ENCODE measurements around the gene GOLGA8R. TPM values are rescaled to one million over a fixed set of nuclear protein-coding genes. Genes with fewer than 3 reads are reported as not detected.
A peak's percentile ranks its signal among the peaks of the same experiment; 100 is the strongest.
"Not testable (repeated sequence)": the region's sequence is repeated elsewhere in the genome, so short reads cannot be mapped to it uniquely, and the experiment has no call there.

GOLGA8R gene, protein sequence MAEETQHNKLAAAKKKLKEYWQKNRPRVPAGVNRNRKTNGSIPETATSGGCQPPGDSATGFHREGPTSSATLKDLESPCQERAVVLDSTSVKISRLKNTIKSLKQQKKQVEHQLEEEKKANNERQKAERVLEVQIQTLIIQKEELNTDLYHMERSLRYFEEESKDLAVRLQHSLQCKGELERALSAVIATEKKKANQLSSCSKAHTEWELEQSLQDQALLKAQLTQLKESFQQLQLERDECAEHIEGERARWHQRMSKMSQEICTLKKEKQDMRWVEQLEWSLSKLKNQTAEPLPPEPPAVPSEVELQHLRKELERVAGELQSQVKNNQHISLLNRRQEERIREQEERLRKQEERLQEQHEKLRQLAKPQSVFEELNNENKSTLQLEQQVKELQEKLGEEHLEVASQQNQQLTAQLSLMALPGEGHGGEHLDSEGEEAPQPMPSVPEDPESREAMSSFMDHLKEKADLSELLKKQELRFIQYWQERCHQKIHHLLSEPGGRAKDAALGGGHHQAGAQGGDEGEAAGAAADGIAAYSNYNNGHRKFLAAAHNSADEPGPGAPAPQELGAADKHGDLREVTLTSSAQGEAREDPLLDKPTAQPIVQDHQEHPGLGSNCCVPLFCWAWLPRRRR
- total RNA-seq, result 0.58 and 0.82 TPM in 2 replicates
- long read RNA-seq, result 0 reads

DNA sequence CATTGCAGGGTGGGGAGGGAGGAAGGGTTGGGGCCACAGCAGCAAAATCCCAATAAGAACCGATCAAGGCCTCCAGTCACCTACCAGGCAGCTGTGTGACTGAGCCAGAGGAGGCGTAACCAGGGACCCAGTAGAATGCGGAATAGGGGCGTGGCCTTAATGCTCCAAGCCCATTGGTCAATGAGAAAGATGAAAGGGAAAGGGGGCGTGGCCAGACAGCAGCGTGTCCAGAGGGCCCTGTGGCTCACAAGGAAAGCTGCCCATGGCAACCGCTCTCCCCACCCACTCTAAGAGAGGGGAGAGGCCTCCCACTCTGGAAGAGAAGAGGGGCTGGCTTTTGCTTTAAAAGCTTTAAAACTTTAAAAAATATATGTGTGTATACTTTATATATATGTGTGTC is at the start of gene GOLGA8R:
Gene GOLGA8R (minus strand): TSS at position 101 of the 400 bp plus-strand sequence. CDS start 98 bp downstream, at position 3.
- not testable (repeated sequence) for H3K9me3 Mint-ChIP-seq; H3K27me3 Mint-ChIP-seq (ENCODE audit: low read depth); DNase-seq (ENCODE audit: low read depth, low spot score); H3K4me1 Mint-ChIP-seq; H3K36me3 Mint-ChIP-seq (ENCODE audit: low read depth); H3K4me3 Mint-ChIP-seq; H3K27ac Mint-ChIP-seq (ENCODE audit: unreplicated experiment)

DNA sequence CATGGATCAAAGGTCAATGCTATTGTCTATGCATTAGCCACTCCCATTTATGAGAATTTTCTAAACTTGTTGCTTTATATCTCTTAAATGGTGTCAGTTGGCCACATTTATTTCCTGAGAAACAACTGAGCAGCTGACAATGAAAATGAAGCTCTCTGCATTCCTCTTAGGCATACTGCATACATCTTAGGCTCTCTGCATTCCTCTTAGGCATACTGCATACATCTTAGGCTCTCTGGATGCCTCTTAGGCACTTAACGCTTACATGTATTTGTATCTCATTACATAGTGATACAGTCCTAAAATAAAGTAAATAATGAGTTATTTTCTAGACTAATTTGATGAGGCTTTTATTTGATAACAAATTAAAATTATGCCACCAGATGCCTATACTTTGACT is 49.8 kb upstream of the GOLGA8R start:
- not testable (repeated sequence) for H3K4me1 Mint-ChIP-seq; DNase-seq (ENCODE audit: low read depth, low spot score); H3K4me3 Mint-ChIP-seq; H3K27me3 Mint-ChIP-seq (ENCODE audit: low read depth); H3K36me3 Mint-ChIP-seq (ENCODE audit: low read depth); H3K9me3 Mint-ChIP-seq; H3K27ac Mint-ChIP-seq (ENCODE audit: unreplicated experiment)

DNA sequence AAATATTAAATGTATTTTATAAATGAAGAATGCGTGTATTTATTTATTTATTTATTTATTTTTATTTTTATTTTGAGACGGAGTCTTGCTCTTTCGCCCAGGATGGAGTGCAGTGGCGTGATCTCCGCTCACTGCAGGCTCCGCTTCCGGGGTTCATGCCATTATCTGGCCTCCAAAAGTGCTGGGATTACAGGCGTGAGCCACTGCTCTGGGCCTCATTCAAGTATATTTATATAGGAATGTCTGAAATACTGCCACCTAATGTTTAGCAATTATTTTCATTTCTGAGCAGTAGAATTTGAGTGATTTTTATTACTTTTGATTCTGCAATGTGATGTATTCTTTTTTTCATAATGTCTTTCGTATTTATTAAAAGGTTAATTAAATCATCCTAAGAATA is 48.1 kb upstream of the GOLGA8R start:
- DNase-seq (ENCODE audit: low read depth, low spot score); H3K9me3 Mint-ChIP-seq; H3K4me1 Mint-ChIP-seq; H3K36me3 Mint-ChIP-seq (ENCODE audit: low read depth); H3K27ac Mint-ChIP-seq (ENCODE audit: unreplicated experiment); H3K4me3 Mint-ChIP-seq; H3K27me3 Mint-ChIP-seq (ENCODE audit: low read depth): not testable (repeated sequence)

DNA sequence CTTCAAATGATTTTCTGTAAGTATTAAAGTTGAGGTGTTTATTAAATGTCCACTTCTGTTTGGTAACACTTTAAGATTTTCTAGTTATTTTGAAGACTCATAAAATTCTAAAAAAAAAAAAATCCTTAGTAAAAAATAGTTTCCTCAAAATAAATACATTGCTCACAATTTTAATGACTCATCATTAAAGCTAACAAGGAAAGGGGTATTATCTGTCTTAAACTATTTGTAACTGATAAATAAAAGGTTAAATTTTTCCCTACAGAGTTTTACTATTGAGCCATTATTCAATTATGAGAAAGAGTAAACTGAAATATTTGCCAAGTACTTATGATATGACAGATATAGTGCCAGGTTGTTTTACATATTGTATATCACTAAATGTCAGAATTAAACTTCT is 38.6 kb upstream of the GOLGA8R start:
- not testable (repeated sequence) for H3K4me3 Mint-ChIP-seq; H3K27me3 Mint-ChIP-seq (ENCODE audit: low read depth); DNase-seq (ENCODE audit: low read depth, low spot score); H3K9me3 Mint-ChIP-seq; H3K27ac Mint-ChIP-seq (ENCODE audit: unreplicated experiment); H3K4me1 Mint-ChIP-seq; H3K36me3 Mint-ChIP-seq (ENCODE audit: low read depth)

DNA sequence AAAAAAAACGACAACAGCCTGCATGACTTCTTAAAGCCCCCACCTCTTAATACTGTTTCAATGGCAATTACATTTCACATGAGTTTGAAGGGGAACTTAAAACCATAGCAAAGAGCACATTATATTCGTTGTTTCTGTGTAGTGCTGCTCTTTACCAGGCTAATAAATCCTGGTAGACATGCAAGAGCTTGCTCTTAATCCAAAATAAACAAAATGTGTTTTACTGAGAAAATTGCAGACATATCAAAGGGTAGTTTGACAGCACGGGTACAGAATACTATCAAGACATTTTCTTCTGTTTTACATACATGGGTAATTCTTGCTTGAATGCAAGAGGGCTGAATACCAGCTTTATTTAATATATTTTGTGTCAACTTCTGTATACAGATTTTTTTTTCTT is 24.3 kb upstream of the GOLGA8R start:
- DNase-seq (ENCODE audit: low read depth, low spot score); H3K4me1 Mint-ChIP-seq; H3K9me3 Mint-ChIP-seq; H3K27ac Mint-ChIP-seq (ENCODE audit: unreplicated experiment); H3K27me3 Mint-ChIP-seq (ENCODE audit: low read depth); H3K4me3 Mint-ChIP-seq; H3K36me3 Mint-ChIP-seq (ENCODE audit: low read depth): not testable (repeated sequence)

DNA sequence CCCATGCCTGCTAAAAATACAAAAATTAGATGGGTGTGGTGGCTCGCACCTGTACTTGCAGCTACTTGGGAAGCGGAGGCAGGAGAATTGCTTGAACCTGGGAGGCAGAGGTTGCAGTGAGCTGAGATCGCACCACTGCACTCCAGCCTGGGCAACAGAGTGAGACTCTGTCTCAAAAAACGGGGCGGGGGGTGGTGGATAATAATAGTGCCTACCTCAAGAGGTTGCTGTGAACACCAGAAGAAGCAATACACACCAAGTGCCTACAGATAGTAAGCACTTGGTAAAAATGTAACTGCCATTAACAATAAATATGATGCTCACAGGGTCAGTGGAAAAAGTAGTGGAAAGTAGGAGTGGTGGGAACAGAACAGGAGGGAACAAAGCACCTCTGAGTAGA is 21.8 kb upstream of the GOLGA8R start:
- not testable (repeated sequence) for H3K4me1 Mint-ChIP-seq; H3K36me3 Mint-ChIP-seq (ENCODE audit: low read depth); H3K4me3 Mint-ChIP-seq; H3K27me3 Mint-ChIP-seq (ENCODE audit: low read depth); H3K9me3 Mint-ChIP-seq; DNase-seq (ENCODE audit: low read depth, low spot score); H3K27ac Mint-ChIP-seq (ENCODE audit: unreplicated experiment)

DNA sequence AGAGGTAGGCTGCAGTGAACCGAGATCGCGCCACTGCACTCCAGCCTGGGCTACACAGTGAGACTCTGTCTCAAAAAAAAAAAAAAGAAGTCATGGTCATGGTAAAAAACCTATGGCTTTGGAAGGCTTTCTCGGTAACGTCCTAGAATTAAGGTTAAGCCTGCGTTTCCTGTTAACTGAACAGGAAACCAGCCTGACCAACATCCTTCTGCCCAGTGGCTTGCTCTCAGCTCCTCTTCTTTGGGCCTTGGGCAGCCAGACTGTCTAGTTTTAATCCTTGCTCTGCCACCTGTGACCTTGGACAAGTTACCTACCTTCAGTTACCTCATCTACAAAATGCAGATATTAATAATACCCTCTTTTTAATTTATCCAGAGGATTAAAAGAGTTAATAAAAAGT is 6.7 kb upstream of the GOLGA8R start:
- H3K4me1 Mint-ChIP-seq; H3K4me3 Mint-ChIP-seq; H3K9me3 Mint-ChIP-seq; H3K27me3 Mint-ChIP-seq (ENCODE audit: low read depth); H3K27ac Mint-ChIP-seq (ENCODE audit: unreplicated experiment); H3K36me3 Mint-ChIP-seq (ENCODE audit: low read depth); DNase-seq (ENCODE audit: low read depth, low spot score): not testable (repeated sequence)

DNA sequence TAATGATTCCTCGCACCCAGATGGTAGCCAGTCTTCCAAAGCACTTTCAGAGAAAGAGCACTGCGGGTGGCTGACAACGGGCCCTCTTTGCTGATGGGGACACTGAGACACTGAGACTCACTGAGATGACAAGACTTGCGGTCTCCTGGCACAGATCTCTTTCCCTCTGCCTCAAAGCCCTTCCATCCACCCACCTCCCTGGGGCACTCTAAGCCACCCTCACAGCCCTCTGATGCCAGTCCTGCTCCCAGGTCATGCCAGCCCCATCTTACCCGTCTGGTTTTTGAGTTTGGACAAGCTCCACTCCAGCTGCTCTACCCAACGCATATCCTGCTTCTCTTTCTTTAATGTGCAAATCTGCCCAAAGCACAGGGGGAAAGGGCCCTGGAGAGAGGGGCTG is 6.4 kb downstream of the GOLGA8R start:
- not testable (repeated sequence) for DNase-seq (ENCODE audit: low read depth, low spot score)

DNA sequence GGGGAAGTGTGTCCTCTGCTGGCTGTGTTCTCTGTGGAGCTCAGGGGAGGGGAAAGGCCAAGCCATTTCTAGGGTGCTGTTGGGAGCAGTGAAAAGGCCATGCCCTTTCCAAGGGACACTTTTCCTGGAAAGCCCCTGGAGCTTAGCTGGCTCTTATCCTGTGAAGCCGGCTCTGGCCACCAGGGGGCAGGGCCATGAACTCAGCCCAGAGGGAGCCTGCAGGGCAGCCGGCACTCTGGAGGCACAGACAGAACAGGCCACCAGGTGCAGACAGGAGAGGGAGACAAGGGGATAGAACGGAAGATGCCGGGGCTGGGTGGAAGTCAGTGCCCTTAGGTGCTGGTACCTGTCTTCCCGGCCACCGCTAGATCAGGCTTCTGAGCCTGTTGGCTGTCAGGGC is 15.1 kb downstream of the GOLGA8R start:
- H3K4me1 Mint-ChIP-seq; H3K27ac Mint-ChIP-seq (ENCODE audit: unreplicated experiment); H3K4me3 Mint-ChIP-seq; H3K36me3 Mint-ChIP-seq (ENCODE audit: low read depth); H3K9me3 Mint-ChIP-seq; H3K27me3 Mint-ChIP-seq (ENCODE audit: low read depth): not testable (repeated sequence)
- peak; percentile 65 for DNase-seq (ENCODE audit: low read depth, low spot score)
- TF ChIP-seq, protein P1, sequence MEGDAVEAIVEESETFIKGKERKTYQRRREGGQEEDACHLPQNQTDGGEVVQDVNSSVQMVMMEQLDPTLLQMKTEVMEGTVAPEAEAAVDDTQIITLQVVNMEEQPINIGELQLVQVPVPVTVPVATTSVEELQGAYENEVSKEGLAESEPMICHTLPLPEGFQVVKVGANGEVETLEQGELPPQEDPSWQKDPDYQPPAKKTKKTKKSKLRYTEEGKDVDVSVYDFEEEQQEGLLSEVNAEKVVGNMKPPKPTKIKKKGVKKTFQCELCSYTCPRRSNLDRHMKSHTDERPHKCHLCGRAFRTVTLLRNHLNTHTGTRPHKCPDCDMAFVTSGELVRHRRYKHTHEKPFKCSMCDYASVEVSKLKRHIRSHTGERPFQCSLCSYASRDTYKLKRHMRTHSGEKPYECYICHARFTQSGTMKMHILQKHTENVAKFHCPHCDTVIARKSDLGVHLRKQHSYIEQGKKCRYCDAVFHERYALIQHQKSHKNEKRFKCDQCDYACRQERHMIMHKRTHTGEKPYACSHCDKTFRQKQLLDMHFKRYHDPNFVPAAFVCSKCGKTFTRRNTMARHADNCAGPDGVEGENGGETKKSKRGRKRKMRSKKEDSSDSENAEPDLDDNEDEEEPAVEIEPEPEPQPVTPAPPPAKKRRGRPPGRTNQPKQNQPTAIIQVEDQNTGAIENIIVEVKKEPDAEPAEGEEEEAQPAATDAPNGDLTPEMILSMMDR (conservative IDR thresholded peaks at IDR 0.05), result peak; percentile 53

More for the DNA sequence above, 6.4 kb downstream of the GOLGA8R start:
- H3K4me3 Mint-ChIP-seq; H3K9me3 Mint-ChIP-seq; H3K4me1 Mint-ChIP-seq; H3K27ac Mint-ChIP-seq (ENCODE audit: unreplicated experiment); H3K36me3 Mint-ChIP-seq (ENCODE audit: low read depth); H3K27me3 Mint-ChIP-seq (ENCODE audit: low read depth): not testable (repeated sequence)

DNA sequence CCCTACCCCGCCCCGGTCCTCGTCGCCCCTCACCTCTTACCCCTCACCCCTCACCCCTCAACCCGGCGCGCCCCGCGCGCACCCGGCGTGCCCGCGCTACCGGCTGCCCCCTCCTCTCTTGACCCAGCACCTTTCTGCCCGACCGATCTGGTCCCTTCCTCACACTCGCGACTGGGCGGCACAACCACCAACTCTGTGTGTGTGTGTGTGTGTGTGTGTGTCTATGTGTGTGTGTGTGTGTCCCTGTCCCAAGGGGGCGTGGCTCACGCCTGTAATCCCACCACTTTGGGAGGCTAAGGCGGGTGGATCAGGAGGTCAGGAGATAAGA is 20.4 kb downstream of the GOLGA8R start:
- not testable (repeated sequence) for H3K4me3 Mint-ChIP-seq; H3K27ac Mint-ChIP-seq (ENCODE audit: unreplicated experiment); DNase-seq (ENCODE audit: low read depth, low spot score); H3K4me1 Mint-ChIP-seq; H3K27me3 Mint-ChIP-seq (ENCODE audit: low read depth); H3K9me3 Mint-ChIP-seq; H3K36me3 Mint-ChIP-seq (ENCODE audit: low read depth)

DNA sequence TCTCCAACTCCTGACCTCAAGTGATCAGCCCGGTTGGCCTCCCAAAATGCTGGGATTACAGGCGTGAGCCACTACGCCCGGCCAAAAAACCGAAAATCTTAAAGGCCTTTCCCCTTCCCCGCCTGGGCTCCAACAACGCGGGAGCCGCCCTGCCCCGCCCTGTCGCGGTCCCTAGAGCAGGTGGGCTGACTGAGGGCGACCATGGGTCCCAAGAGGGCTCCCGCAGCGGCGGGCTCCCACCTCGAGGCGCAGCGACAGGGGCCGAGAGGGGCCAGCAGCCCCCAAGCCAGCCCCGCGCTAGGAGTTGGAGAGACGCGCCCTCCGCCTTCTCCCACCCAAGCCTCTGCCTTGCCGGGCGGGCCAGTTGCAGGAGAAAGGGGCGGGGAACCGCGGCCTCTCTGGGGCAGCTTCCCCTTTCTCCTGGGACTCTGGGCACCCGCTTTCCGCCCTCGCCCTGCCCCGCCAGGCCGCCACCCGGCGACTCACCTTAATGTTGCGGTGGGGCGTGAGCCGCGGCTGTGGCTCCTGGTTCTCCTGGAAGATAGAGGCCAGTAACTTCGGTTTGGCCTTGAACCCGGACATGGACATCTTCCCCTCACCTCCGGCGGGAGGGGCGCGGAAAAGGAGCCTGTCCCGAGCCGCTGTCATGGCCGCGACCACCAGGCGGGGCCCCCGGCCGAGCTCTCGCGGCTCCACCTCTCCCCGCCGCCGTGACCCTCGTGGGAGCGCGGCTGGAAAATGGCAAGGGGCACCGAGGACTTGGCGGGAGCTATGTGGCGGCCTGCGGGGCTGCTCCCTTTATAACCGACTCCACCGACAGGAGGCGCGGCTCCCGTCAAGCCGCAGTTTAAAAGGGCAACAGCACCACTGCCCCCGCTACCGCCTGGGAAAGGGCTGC is 21.0 kb downstream of the GOLGA8R start, which contains the start of gene CHRFAM7A:
Gene CHRFAM7A (minus strand): TSS at position 775 of the 898 bp plus-strand sequence. CDS start 10,189 bp downstream, outside the sequence.
- not testable (repeated sequence) for H3K27ac Mint-ChIP-seq (ENCODE audit: unreplicated experiment); DNase-seq (ENCODE audit: low read depth, low spot score); H3K9me3 Mint-ChIP-seq; H3K4me1 Mint-ChIP-seq; H3K36me3 Mint-ChIP-seq (ENCODE audit: low read depth); H3K27me3 Mint-ChIP-seq (ENCODE audit: low read depth); H3K4me3 Mint-ChIP-seq

DNA sequence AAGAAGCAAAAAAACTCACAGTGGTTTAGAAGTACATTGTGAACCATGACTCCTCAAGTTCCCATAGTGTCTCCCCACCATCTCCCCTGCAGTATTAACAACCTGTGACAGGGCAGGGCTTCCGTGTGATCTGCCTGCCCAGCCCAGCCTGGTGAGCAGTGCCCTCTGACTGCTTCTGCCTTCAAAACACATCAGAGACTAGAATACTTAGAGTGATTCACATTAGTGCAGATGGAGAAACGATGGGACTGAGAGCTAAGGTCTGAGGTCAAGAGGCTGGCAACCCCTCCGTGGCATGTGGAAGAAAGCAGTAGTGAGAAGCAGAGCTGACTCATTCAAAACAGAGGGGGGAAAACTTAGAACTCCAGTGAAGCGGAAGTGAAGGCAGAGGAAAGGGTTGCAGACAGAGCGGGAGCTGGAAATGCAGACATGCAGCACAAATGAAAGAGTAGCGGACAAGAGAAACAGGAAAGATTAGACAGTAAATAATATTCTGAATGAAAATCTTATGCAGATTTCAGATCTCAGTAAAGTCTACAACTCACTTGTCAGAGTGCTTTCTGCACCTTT is 27.7 kb downstream of the GOLGA8R start:
- DNase-seq (ENCODE audit: low read depth, low spot score); H3K4me1 Mint-ChIP-seq; H3K27ac Mint-ChIP-seq (ENCODE audit: unreplicated experiment); H3K36me3 Mint-ChIP-seq (ENCODE audit: low read depth); H3K4me3 Mint-ChIP-seq; H3K9me3 Mint-ChIP-seq; H3K27me3 Mint-ChIP-seq (ENCODE audit: low read depth): not testable (repeated sequence)

Measured in neural crest cell (in vitro differentiated cells).